Erythroblast (primary cell): Measurements from ENCODE around the gene VPS13C.

Source experiments
- GATA1 ChIP-seq: IDR thresholded peaks from 2 replicates; pipeline ENCODE4 v1.6.1; 2011; ENCODE audit warnings: low read depth, mild to moderate bottlenecking, control low read depth, low read length, moderate library complexity
- POLR2A ChIP-seq: IDR thresholded peaks from 2 replicates; pipeline ENCODE4 v1.6.1; 2011; ENCODE audit warnings: mild to moderate bottlenecking, low read length

DNA sequence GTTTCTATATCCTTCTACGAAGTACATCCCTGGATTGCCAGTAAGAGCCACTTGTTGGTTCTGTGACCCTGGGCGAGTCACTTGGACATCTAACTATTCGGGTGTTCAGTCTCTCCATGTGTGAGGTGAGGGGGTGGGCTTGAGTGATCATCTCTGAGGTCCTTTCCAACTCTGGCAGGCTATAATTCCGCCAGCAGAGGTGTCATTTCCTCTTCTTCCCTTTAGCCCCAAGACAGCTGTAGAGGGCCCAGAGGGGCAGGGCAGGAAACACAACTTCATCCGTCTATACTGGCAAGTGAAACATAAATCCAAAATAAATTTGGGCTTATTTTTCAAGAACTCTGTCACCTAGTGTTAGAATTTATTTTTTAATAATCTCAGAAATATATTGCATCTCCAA, 44.6 kb upstream of the VPS13C start:
- TF ChIP-seq POLR2A = no peak
- no peak for TF ChIP-seq GATA1
